Psoas muscle (tissue), 8 donors: ENCODE data around the gene CYP2A6. TPM values are rescaled to one million over a fixed set of nuclear protein-coding genes. Genes with fewer than 3 reads are reported as not detected.
"Not testable (repeated sequence)": the region's sequence is repeated elsewhere in the genome, so short reads cannot be mapped to it uniquely, and the experiment has no call there.

Experiments
- ATAC-seq, 4 donors: fragments of 200-7000 bp; cut with Tn5 transposase; one replicate each; pipeline ENCODE4 v1.9.1; 2020; ENCODE audit warnings: moderate library complexity in 3 of 4, mild to moderate bottlenecking in 2 of 4
- DNase-seq, 2 donors: peaks; one replicate each; pipeline ENCODE4 v3.0.0-alpha.2; 2020
- H3K27ac ChIP-seq: fragments of 200-600 bp; one replicate; pipeline ENCODE4 v1.8.0; 2022
- H3K27me3 ChIP-seq, 3 donors: fragments of 200-600 bp in 1 of 3; one replicate each; pipeline versions ENCODE4 v1.6.1 to v1.8.0; 2013 to 2022; ENCODE audit warnings: low read length in 2 of 3, mild to moderate bottlenecking in 2 of 3, moderate library complexity in 1 of 3; ENCODE audit not compliant: insufficient read depth in 3 of 3
- H3K36me3 ChIP-seq, 2 donors: fragments of 200-600 bp in 1 of 2; one replicate each; pipeline versions ENCODE4 v1.6.1 to v1.8.0; 2013 to 2022; ENCODE audit warnings: low read depth in 1 of 2, mild to moderate bottlenecking in 1 of 2, moderate library complexity in 1 of 2; ENCODE audit not compliant: insufficient read depth in 1 of 2
- H3K4me1 ChIP-seq: fragments of 200-600 bp; one replicate; pipeline ENCODE4 v1.8.0; 2022
- H3K4me3 ChIP-seq: fragments of 200-600 bp; one replicate; pipeline ENCODE4 v1.8.0; 2022; ENCODE audit warnings: mild to moderate bottlenecking
- H3K9me3 ChIP-seq: fragments of 200-600 bp; one replicate; pipeline ENCODE4 v1.8.0; 2022
- WGBS, 3 donors: extraction: QIAGEN DNeasy Blood & Tissue Kit; methylation state at CpG; one replicate each; pipeline versions ENCODE4 v1.1.6 to v1.1.7; 2013; 5-methylcytosine and 5-hydroxymethylcytosine counted together
- intact Hi-C, 2 donors: fragments of 100-400 bp; cut with DNase I; formaldehyde crosslinking; loops; one replicate each; pipeline versions ENCODE4 v1.11.0 to v1.14.2; 2022
- polyA plus RNA-seq, 3 donors: library from polyadenylated mRNA; stranded (reverse); fragments of 200-250 nt; gene quantifications; one replicate each; pipeline ENCODE4 v1.2.3, GENCODE V29; 2013
- total RNA-seq, 4 donors: library from RNA; stranded (reverse); fragmentation: NEBNext Ultra II Directional in 2 of 4; extraction: Animal tissue kit (Norgen Biotek cat#: 25700) in 2 of 4; gene quantifications; one replicate each; pipeline versions ENCODE4 v1.2.1 to v1.2.4, GENCODE V29; 2021 to 2023
- TF ChIP-seq, protein P1 (sequence below): fragments of 200-600 bp; IDR thresholded peaks from one replicate; pipeline ENCODE4 v1.8.0; 2022; ENCODE audit warnings: antibody characterized with exemption
- donor health status: healthy with polysubstance abuse.
- donor health status: DM: no; HTN: no; CAD: no; lungs with moderate emphysema.
- donor health status: Bipolar disorder and iron deficiency.
- donor health status: healthy.
- donor health status: DM: yes; HTN: yes; CAD: no.
- donor health status: DM: no; HTN: no; CAD: no.
- donor health status: DM: no; HTN: no; CAD: no.
- donor health status: DM: yes; HTN: yes; CAD: no.

CYP2A6 gene
- total and polyA plus RNA-seq, 7 donors = 0.32 TPM; not detected in 6

DNA sequence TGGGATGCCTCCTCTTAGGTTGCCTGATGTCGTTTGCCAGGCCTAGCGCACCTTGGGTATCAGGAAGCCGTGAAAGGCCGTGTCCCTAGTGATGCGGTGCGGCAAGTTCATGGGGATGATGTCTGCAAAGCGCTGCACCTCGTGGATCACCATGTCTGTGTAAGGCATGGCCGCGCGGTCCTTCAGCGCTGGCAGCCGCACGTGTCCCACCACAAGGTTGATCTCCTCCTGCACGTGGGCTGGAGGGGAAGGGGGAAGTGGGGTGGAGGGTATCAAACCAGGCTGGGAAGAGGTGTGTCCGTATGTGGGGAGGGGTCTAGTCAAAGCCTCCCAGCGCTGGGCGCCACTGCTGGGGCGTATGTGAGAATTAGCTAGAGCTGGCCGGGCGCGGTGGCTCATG is 28.1 kb downstream of the CYP2A6 start:
- H3K36me3 ChIP-seq = peaks cover 0 to 4% of the 10 kb centered on the region in 2 donors
- no peak overlapping the region for H3K27ac ChIP-seq
- ATAC-seq (no peak), DNase-seq (no peak)
- TF ChIP-seq, protein P1, sequence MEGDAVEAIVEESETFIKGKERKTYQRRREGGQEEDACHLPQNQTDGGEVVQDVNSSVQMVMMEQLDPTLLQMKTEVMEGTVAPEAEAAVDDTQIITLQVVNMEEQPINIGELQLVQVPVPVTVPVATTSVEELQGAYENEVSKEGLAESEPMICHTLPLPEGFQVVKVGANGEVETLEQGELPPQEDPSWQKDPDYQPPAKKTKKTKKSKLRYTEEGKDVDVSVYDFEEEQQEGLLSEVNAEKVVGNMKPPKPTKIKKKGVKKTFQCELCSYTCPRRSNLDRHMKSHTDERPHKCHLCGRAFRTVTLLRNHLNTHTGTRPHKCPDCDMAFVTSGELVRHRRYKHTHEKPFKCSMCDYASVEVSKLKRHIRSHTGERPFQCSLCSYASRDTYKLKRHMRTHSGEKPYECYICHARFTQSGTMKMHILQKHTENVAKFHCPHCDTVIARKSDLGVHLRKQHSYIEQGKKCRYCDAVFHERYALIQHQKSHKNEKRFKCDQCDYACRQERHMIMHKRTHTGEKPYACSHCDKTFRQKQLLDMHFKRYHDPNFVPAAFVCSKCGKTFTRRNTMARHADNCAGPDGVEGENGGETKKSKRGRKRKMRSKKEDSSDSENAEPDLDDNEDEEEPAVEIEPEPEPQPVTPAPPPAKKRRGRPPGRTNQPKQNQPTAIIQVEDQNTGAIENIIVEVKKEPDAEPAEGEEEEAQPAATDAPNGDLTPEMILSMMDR = no peak
- no peaks in the 10 kb centered on the region for H3K27me3 ChIP-seq
- WGBS, 3 donors = 84 to 93% (median 86%) methylated on average over 22 of the region's 22 CpGs
- intact Hi-C loops = loop anchor here in 1 of 2 donors (2.0 kb wide), 1 partner anchor 161 kb away; no protein-coding TSS in a partner anchor
- H3K9me3 ChIP-seq = no peaks in the 10 kb centered on the region
- H3K4me1 ChIP-seq = peaks cover 9% of the 10 kb centered on the region
- no peak overlapping the region for H3K4me3 ChIP-seq

DNA sequence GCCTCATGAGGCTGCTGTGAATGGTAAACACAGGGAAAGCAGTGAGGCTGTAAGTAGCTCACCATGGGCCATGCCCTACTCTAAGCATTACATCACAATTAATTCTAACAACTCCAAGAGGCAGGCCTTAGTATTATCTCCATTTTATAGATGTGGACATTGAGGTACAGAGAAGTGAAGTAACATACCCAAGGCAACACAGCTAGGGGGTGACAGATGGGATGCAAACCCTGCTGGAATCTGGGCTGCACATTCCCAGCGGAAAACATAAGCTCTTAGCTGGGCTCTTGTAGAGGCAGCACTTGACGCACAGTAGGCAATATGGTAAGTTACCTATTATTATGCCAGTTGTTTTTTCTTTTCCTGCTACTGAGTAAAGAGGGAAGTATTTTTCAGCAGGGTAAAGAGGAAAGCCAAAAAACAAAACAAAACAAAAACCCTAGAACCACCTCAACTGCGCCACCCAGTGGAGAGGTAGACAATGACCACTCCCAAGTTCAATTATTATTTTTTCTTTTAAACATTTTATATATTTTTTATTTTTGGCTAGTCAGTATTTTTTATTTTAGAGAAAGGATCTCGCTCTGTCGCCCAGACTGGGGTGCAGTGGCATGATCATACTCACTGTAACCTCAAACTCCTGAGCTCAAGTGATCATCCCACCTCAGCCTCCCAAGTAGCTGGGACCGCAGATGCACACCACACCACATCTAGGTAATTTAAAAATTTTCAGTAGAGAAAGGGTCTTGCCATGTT is 30.6 kb downstream of the CYP2A6 start:
- not testable (repeated sequence) for H3K9me3 ChIP-seq, H3K4me3 ChIP-seq, H3K4me1 ChIP-seq, H3K27me3 ChIP-seq, H3K36me3 ChIP-seq
- intact Hi-C loops = loop anchor here in 1 of 2 donors (2.0 kb wide), 1 partner anchor 157 kb away; no protein-coding TSS in a partner anchor
- TF ChIP-seq, protein P1 = peak; percentile 83
- peak in 1 of 2 donors; percentile 66 for DNase-seq
- 40 to 44% (median 44%) methylated on average over 6 of the region's 6 CpGs for WGBS, 3 donors
- peak overlapping the region; percentile 21 for H3K27ac ChIP-seq
- ATAC-seq = peak; percentile 42 to 71 (median 65)

DNA sequence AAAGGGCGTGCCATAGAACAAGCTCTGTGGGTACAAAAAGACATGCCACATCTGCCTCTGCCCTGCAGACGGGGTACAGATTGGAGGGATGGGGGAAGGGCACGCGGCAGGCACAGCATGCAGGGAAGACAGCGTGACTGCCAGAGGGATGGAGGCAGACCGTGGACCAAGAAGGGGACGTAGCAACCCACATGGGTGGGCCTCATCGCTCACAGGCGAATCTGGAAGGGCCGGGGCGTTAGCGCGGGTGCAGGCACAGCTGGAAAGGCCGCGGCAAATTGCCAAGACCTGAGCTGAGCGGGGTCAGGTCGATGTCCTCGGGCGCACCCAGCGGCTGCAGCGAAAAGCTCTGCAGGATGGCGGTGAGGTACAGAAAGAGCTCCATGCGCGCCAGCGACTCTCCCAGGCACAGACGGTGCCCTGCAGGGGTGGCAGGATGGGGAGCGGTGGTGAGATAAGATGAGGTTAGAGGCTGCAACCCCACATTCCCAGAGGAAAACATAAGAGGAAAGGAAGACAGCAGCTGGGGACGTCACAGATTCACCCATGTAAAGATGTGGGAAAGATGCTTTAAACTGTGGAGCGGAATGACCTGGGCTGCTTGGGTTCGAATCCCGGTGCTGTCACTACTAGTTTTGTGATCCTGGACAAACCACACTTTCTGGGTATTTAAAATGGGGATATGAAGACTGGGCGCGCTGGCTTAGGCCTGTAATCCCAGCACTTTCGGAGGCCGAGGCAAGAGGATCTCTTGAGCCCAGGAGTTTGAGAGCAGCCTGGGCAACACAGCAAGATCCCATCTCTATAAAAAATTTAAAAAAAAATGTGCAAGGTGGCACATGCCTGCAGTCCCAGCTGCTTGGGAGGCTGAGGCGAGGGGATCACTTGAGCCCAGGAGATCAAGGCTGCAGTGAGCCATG is 31.5 kb downstream of the CYP2A6 start:
- H3K9me3 ChIP-seq, H3K4me1 ChIP-seq, H3K27ac ChIP-seq, H3K27me3 ChIP-seq, H3K36me3 ChIP-seq: not testable (repeated sequence)
- 21 to 32% (median 29%) methylated on average over 24 to 34 of the region's 36 CpGs for WGBS, 3 donors
- intact Hi-C loops = loop anchor here in 1 of 2 donors (2.0 kb wide), 1 partner anchor 156 kb away; no protein-coding TSS in a partner anchor
- H3K4me3 ChIP-seq = peak overlapping the region; percentile 52
- ATAC-seq (peak; percentile 67 to 90 (median 78)), DNase-seq (peak; percentile 76 to 91)

DNA sequence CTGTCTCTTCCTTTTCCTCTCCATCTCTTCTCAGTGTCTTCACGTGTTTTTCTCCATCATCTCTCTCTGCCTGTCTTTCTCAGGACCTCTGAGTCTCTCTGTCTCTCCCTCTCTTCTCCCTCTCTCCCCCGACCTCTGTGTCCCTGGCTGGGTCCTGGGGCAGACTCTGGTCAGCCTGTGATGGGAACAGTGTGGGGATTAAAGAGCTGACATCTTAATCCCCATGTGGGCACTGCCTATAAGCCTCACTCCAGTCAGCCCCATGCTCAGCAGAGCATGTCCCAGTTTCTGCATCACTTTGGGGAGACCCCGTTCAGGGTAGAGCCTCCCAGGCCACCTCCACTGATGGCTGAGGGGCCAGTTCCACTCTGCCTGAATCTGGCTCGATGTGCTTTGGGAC is 35.0 kb downstream of the CYP2A6 start:
- ATAC-seq (no peak), DNase-seq (no peak)
- Histone ChIP-seq H3K27ac (no peak overlapping the region), H3K36me3 (no peaks in the 10 kb centered on the region), H3K4me3 (no peak overlapping the region), H3K27me3 (no peaks in the 10 kb centered on the region), H3K4me1 (peaks cover 10% of the 10 kb centered on the region), H3K9me3 (no peaks in the 10 kb centered on the region)
- TF ChIP-seq, protein P1 = no peak
- intact Hi-C loops = no loop called here
- WGBS, 3 donors = 61 to 69% (median 64%) methylated on average over 4 of the region's 4 CpGs

DNA sequence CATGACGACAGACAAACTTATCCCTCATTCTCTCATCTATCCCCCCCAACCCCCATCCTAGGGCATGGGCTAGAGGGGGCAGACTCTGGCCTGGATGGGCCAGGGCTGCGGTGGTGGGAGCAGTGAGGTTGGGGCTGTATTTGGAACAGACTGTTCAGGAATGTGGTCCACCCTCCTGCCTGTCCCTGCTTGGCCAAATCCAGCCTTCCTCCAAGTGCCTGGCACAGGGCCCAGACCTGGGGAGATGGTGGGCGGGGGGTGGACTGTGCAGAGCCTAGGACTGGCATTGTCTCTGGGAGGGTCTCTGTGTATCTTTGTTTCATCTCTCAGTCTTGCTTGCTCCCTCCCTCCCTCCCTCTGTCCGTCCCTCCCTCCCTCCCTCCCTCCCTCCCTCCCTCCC is 37.1 kb downstream of the CYP2A6 start:
- WGBS, 3 donors = 29 to 53% (median 38%) methylated on average over 3 to 4 of the region's 4 CpGs

DNA sequence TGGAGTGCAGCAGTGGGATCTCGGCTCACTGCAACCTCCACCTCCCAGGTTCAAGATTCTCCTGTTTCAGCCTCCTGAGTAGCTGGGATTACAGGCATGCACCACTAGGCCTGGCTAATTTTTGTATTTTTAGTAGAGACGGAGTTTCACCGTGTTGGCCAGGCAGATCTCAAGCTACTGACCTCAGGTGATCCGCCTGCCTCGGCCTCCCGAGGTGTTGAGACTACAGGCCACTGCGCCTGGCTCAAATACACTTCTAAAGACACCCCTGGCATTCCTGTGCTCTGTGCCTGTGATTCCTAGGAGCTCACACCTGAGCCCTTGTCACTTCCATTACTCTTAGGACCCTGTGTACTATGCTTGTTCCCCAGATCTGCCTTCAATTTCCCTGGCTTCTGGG is 37.7 kb downstream of the CYP2A6 start:
- not testable (repeated sequence) for DNase-seq

More for the DNA sequence above, 37.1 kb downstream of the CYP2A6 start:
- H3K4me1 ChIP-seq = peaks cover 6% of the 10 kb centered on the region
- H3K27ac ChIP-seq = no peak overlapping the region
- H3K4me3 ChIP-seq = no peak overlapping the region
- no peaks in the 10 kb centered on the region for H3K9me3 ChIP-seq
- TF ChIP-seq, protein P1 = no peak
- intact Hi-C loops = no loop called here
- no peaks in the 10 kb centered on the region for H3K27me3 ChIP-seq
- DNase-seq (peak in 1 of 2 donors; percentile 54), ATAC-seq (no peak)
- H3K36me3 ChIP-seq = peaks cover 0 to 14% of the 10 kb centered on the region in 2 donors

More for the DNA sequence above, 37.7 kb downstream of the CYP2A6 start:
- intact Hi-C loops, ATAC-seq, H3K4me3 ChIP-seq, H3K27ac ChIP-seq, H3K9me3 ChIP-seq, H3K27me3 ChIP-seq, H3K4me1 ChIP-seq: not testable (repeated sequence)
- peaks cover 0 to 21% of the 10 kb centered on the region in 2 donors for H3K36me3 ChIP-seq
- WGBS, 3 donors = 89 to 92% (median 90%) methylated on average over 7 of the region's 7 CpGs
